HCT116 (cell line): ENCODE results near the gene SHROOM3. TPM values are rescaled to one million over a fixed set of nuclear protein-coding genes. Genes with fewer than 3 reads are reported as not detected.

Source experiments
- ATAC-seq: fragments of 200-7000 bp; cut with Tn5 transposase; 2 replicates; pipeline ENCODE4 v1.9.1; 2020; ENCODE audit warnings: mild to moderate bottlenecking, moderate library complexity
- BruUV-seq: library from RNA; stranded (reverse); fragments of 400-500 nt; replicated peaks from 2 replicates; lab custom pipeline; 2021; lab: Mats Ljungman, UMichigan
- CTCF ChIA-PET: fragments of 300-600 bp; sonication (Branson Sonifier 250); formaldehyde crosslinking; loops from one replicate; lab custom pipeline; 2021; ENCODE audit warnings: antibody characterized with exemption; lab: Charles Lee
- POLR2A ChIA-PET: fragments of 300-600, 350-600 bp; sonication (Branson Sonifier 250); formaldehyde crosslinking; loops from one replicate; lab custom pipeline; 2021; ENCODE audit warnings: antibody characterized with exemption; lab: Charles Lee
- RAD21 ChIA-PET, 2 experiments: fragments of 300-600 bp; sonication (Branson Sonifier 250); formaldehyde crosslinking; loops; one replicate each; lab custom pipeline; 2023; ENCODE audit warnings: low total read pairs in 2 of 2; ENCODE audit not compliant: uncharacterized antibody in 2 of 2, unreplicated experiment in 2 of 2, low non-redundant PET in 1 of 2; lab: Charles Lee
- DNase-seq: peaks from one replicate; pipeline ENCODE4 v3.0.0-alpha.2; 2010; ENCODE audit warnings: low read depth, low spot score
- H2AFZ ChIP-seq: fragments of 200-600 bp; shearing (Covaris generic), sonication (generic); 2 replicates; pipeline ENCODE4 v1.6.1; 2017; ENCODE audit warnings: low read depth, mixed run types, mixed read lengths, antibody characterized with exemption, low read length; ENCODE audit not compliant: poor library complexity, severe bottlenecking
- H3K27ac ChIP-seq: 2 replicates; pipeline ENCODE4 v1.5.1; 2012; ENCODE audit warnings: low read depth, low read length
- H3K27me3 ChIP-seq: fragments of 200-600 bp; sonication (generic); 2 replicates; pipeline ENCODE4 v1.6.1; 2016; ENCODE audit warnings: mixed run types, low read length, mixed read lengths; ENCODE audit not compliant: insufficient read depth
- H3K36me3 ChIP-seq, 2 experiments: fragments of 200-500 bp in 1 of 2; fragments of 200-600 bp in 1 of 2; sonication (Bioruptor generic) in 1 of 2; sonication (generic) in 1 of 2; 2 replicates each; pipeline versions ENCODE4 v1.5.1 to v1.6.1; 2014 to 2016; ENCODE audit warnings: low read length in 2 of 2, inconsistent platforms in 1 of 2, mixed read lengths in 1 of 2, mixed run types in 1 of 2; ENCODE audit not compliant: insufficient read depth in 2 of 2, control insufficient read depth in 1 of 2
- H3K4me1 ChIP-seq, 2 experiments: fragments of 200-600 bp in 1 of 2; sonication (generic) in 1 of 2; 2 replicates each; pipeline versions ENCODE4 v1.5.1 to v1.6.1; 2012 to 2017; ENCODE audit warnings: low read length in 2 of 2, inconsistent platforms in 1 of 2, mild to moderate bottlenecking in 1 of 2, mixed read lengths in 1 of 2, mixed run types in 1 of 2, moderate library complexity in 1 of 2; ENCODE audit not compliant: insufficient read depth in 2 of 2, control insufficient read depth in 1 of 2
- H3K4me2 ChIP-seq: fragments of 200-600 bp; sonication (generic); 2 replicates; pipeline ENCODE4 v1.6.1; 2017; ENCODE audit warnings: mixed run types, low read length, mixed read lengths
- H3K4me3 ChIP-seq, 2 experiments: fragments of 200-600 bp in 1 of 2; sonication (generic) in 1 of 2; replicated peaks in 1 of 2; 2 replicates each; pipeline ENCODE4 v1.5.1; 2011 to 2016; ENCODE audit warnings: low read length in 2 of 2, control low read depth in 1 of 2, low read depth in 1 of 2, mild to moderate bottlenecking in 1 of 2, mixed read lengths in 1 of 2, mixed run types in 1 of 2
- H3K79me2 ChIP-seq: fragments of 200-600 bp; sonication (generic); 2 replicates; pipeline ENCODE4 v1.6.1; 2017; ENCODE audit warnings: mild to moderate bottlenecking, mixed run types, low read length, moderate library complexity, mixed read lengths; ENCODE audit not compliant: insufficient read depth
- H3K9ac ChIP-seq: fragments of 200-600 bp; sonication (generic); 2 replicates; pipeline ENCODE4 v1.6.1; 2016; ENCODE audit warnings: low read length, mixed read lengths
- H3K9me2 ChIP-seq: fragments of 200-600 bp; sonication (generic), shearing (Covaris generic); 2 replicates; pipeline ENCODE4 v1.6.1; 2017; ENCODE audit warnings: mixed run types, mild to moderate bottlenecking, moderate library complexity; ENCODE audit not compliant: insufficient read depth
- H3K9me3 ChIP-seq, 2 experiments: fragments of 200-500 bp in 1 of 2; fragments of 200-600 bp in 1 of 2; sonication (Bioruptor generic) in 1 of 2; sonication (generic) in 1 of 2; 2 replicates each; pipeline ENCODE4 v1.6.1; 2014 to 2017; ENCODE audit warnings: low read length in 2 of 2, mixed read lengths in 2 of 2, inconsistent platforms in 1 of 2, low read depth in 1 of 2, mild to moderate bottlenecking in 1 of 2, mixed run types in 1 of 2, moderate library complexity in 1 of 2; ENCODE audit not compliant: control insufficient read depth in 1 of 2, insufficient read depth in 1 of 2
- H4K20me1 ChIP-seq: fragments of 200-600 bp; sonication (generic), shearing (Covaris generic); 2 replicates; pipeline ENCODE4 v1.6.1; 2017; ENCODE audit warnings: mixed run types, mild to moderate bottlenecking, moderate library complexity; ENCODE audit not compliant: insufficient read depth
- ATF3 ChIP-seq: IDR thresholded peaks from 2 replicates; pipeline ENCODE4 v1.6.1; 2012
- CBX3 ChIP-seq: IDR thresholded peaks from 2 replicates; pipeline ENCODE4 v1.6.1; 2012; ENCODE audit warnings: low read depth
- CEBPB ChIP-seq: IDR thresholded peaks from 2 replicates; pipeline ENCODE4 v1.6.1; 2012; ENCODE audit warnings: low read depth
- ELF1 ChIP-seq: IDR thresholded peaks from 2 replicates; pipeline ENCODE4 v1.6.1; 2012; ENCODE audit warnings: low read depth, borderline replicate concordance
- EZH2 ChIP-seq: fragments of 200-600 bp; sonication (generic); IDR thresholded peaks from 2 replicates; pipeline ENCODE4 v1.6.1; 2017; ENCODE audit warnings: antibody characterized with exemption, mixed run types
- FOSL1 ChIP-seq: IDR thresholded peaks from 2 replicates; pipeline ENCODE4 v1.6.1; 2012; ENCODE audit warnings: low read depth
- JUND ChIP-seq: IDR thresholded peaks from 2 replicates; pipeline ENCODE4 v1.6.1; 2012
- POLR2A ChIP-seq: IDR thresholded peaks from 2 replicates; pipeline ENCODE4 v1.7.0; 2011; ENCODE audit warnings: borderline replicate concordance; ENCODE audit not compliant: insufficient read depth, insufficient read length; ENCODE audit errors: extremely low read depth
- POLR2AphosphoS5 ChIP-seq: IDR thresholded peaks from 2 replicates; pipeline ENCODE4 v1.6.1; 2011; ENCODE audit warnings: mild to moderate bottlenecking, low read depth, low read length, moderate library complexity
- REST ChIP-seq: IDR thresholded peaks from 2 replicates; pipeline ENCODE4 v1.6.1; 2012; ENCODE audit warnings: low read depth
- SIN3A ChIP-seq: IDR thresholded peaks from 2 replicates; pipeline ENCODE4 v1.6.1; 2012; ENCODE audit warnings: low read depth
- SRF ChIP-seq: IDR thresholded peaks from 2 replicates; pipeline ENCODE4 v1.6.1; 2012; ENCODE audit warnings: low read depth
- YY1 ChIP-seq: IDR thresholded peaks from 2 replicates; pipeline ENCODE4 v1.6.1; 2011; ENCODE audit warnings: low read length, low read depth, moderate library complexity, mild to moderate bottlenecking; ENCODE audit not compliant: insufficient replicate concordance; ENCODE audit errors: extremely low read depth
- ZBTB33 ChIP-seq: IDR thresholded peaks from 2 replicates; pipeline ENCODE4 v1.6.1; 2011; ENCODE audit warnings: mild to moderate bottlenecking, low read length, moderate library complexity; ENCODE audit not compliant: insufficient replicate concordance; ENCODE audit errors: extremely low read depth
- ZFX ChIP-seq: fragments of 450-650 bp; IDR thresholded peaks from 2 replicates; pipeline ENCODE4 v1.6.1; 2017
- intact Hi-C: fragments of 100-400 bp; cut with micrococcal nuclease; formaldehyde crosslinking; loops from 2 replicates; pipeline ENCODE4 v1.10.0; 2022
- total RNA-seq: library from RNA; stranded (reverse); gene quantifications from one replicate; pipeline ENCODE4 v1.2.1, GENCODE V29; 2021; ENCODE audit not compliant: unreplicated experiment

The SHROOM3 gene
- total RNA-seq, 1 experiment from 2014 or later, result 22.5 TPM

GRCh38 chr4:76568262-76568661 lies 133.2 kb downstream of the SHROOM3 start:
- H3K9me3 ChIP-seq, result no peaks in the 10 kb centered on the region
- no peaks in the 10 kb centered on the region for H3K9me2 ChIP-seq
- ChIA-PET RAD21 (no interaction called here), POLR2A (no interaction called here), CTCF (no interaction called here)
- ATAC-seq (no peak), DNase-seq (no peak)
- no peak for TF ChIP-seq POLR2AphosphoS5
- TF ChIP-seq ZBTB33, result no peak
- TF ChIP-seq ZFX, result no peak
- no peak for TF ChIP-seq ELF1
- no peak for TF ChIP-seq ATF3
- TF ChIP-seq SIN3A, result no peak
- TF ChIP-seq CBX3, result no peak
- H3K79me2 ChIP-seq, result no peaks in the 10 kb centered on the region
- intact Hi-C loops, result no loop called here
- H3K36me3 ChIP-seq, result no peaks in the 10 kb centered on the region
- peaks cover 0 to 20% of the 10 kb centered on the region in 2 experiments; a peak in 2 of 4 replicates for H3K4me1 ChIP-seq
- no TSS peak for BruUV-seq
- no peak overlapping the region for H3K4me2 ChIP-seq
- H4K20me1 ChIP-seq, result no peaks in the 10 kb centered on the region
- H3K4me3 ChIP-seq, result no peak overlapping the region
- H3K9ac ChIP-seq, result no peak overlapping the region
- H3K27ac ChIP-seq, result no peak overlapping the region
- H2AFZ ChIP-seq, result no peak overlapping the region
- no peaks in the 10 kb centered on the region for H3K27me3 ChIP-seq

GRCh38 chr4:76569225-76569624 lies 134.2 kb downstream of the SHROOM3 start:
- Histone ChIP-seq H3K4me2 (no peak overlapping the region), H3K27me3 (no peaks in the 10 kb centered on the region), H3K27ac (no peak overlapping the region), H3K79me2 (no peaks in the 10 kb centered on the region), H3K9me2 (no peaks in the 10 kb centered on the region), H3K4me3 (no peak overlapping the region), H3K9me3 (no peaks in the 10 kb centered on the region), H3K4me1 (peaks cover 0 to 16% of the 10 kb centered on the region in 2 experiments; a peak in 2 of 4 replicates), H2AFZ (no peak overlapping the region), H4K20me1 (no peaks in the 10 kb centered on the region), H3K9ac (no peak overlapping the region), H3K36me3 (no peaks in the 10 kb centered on the region)
- BruUV-seq, result no TSS peak
- CTCF ChIA-PET, result no interaction called here
- POLR2A ChIA-PET, result interaction anchor here (0.6 kb wide), 1 partner anchor 503 kb away, joined by 3 read pairs; no protein-coding TSS in a partner anchor
- RAD21 ChIA-PET, result interaction anchor here in 1 of 2 experiments (0.7 kb wide), 1 partner anchor 290 kb away, joined by 3 read pairs; no protein-coding TSS in a partner anchor
- intact Hi-C loops, result no loop called here
- DNase-seq (no peak), ATAC-seq (no peak)
- TF ChIP-seq FOSL1 (no peak), EZH2 (no peak), REST (no peak), SRF (no peak), CBX3 (no peak), ELF1 (no peak), YY1 (no peak), CEBPB (no peak), ZFX (no peak), JUND (no peak), POLR2A (no peak)
